Gastrocnemius medialis (tissue), 4 donors: ENCODE measurements around the gene STAM. TPM values are rescaled to one million over a fixed set of nuclear protein-coding genes. Genes with fewer than 3 reads are reported as not detected.

ENCODE experiments used
- ATAC-seq, 2 donors: fragments of 150-250 bp; one replicate each; pipeline ENCODE4 v1.9.1; 2016
- DNase-seq, 2 donors: peaks; one replicate each; pipeline ENCODE4 v3.0.0-alpha.2; 2019
- H3K27ac ChIP-seq, 4 donors: fragments of 200-600 bp; sonication (generic); 1 replicate in 1 of 4; 2 replicates in 3 of 4; pipeline ENCODE4 v1.5.1; 2016 to 2018; ENCODE audit warnings: mild to moderate bottlenecking in 2 of 4, moderate library complexity in 1 of 4
- H3K27me3 ChIP-seq, 3 donors: fragments of 200-600 bp; sonication (generic) in 2 of 3; 1 replicate in 1 of 3; 2 replicates in 2 of 3; pipeline versions ENCODE4 v1.5.1 to v1.6.0; 2016 to 2019; ENCODE audit warnings: mild to moderate bottlenecking in 1 of 3, moderate library complexity in 1 of 3
- H3K36me3 ChIP-seq, 2 donors: fragments of 200-600 bp; sonication (generic) in 1 of 2; one replicate each; pipeline ENCODE4 v1.5.1; 2017 to 2018
- H3K4me1 ChIP-seq, 2 donors: fragments of 200-600 bp; sonication (generic) in 1 of 2; one replicate each; pipeline ENCODE4 v1.5.1; 2016 to 2017; ENCODE audit warnings: mild to moderate bottlenecking in 2 of 2
- H3K4me3 ChIP-seq, 4 donors: fragments of 200-600 bp; sonication (generic) in 3 of 4; 1 replicate in 1 of 4; 2 replicates in 3 of 4; pipeline ENCODE4 v1.5.1; 2016 to 2019; ENCODE audit warnings: mild to moderate bottlenecking in 2 of 4
- H3K9me3 ChIP-seq, 3 donors: fragments of 200-600 bp; sonication (generic) in 2 of 3; 1 replicate in 1 of 3; 2 replicates in 2 of 3; pipeline ENCODE4 v1.5.1; 2016 to 2019
- POLR2A ChIP-seq, 2 donors: fragments of 450-650 bp; IDR thresholded peaks; one replicate each; pipeline ENCODE4 v1.6.1; 2017; ENCODE audit warnings: antibody characterized with exemption in 2 of 2, mild to moderate bottlenecking in 2 of 2, moderate library complexity in 2 of 2
- in situ Hi-C, 4 donors: fragments of 200-750 bp; cut with MboI; loops; one replicate each; pipeline versions ENCODE4 v1.15.0 to v1.8.0; 2017; ENCODE audit warnings: low sequenced_read_pairs in 4 of 4
- intact Hi-C: fragments of 100-400 bp; cut with DNase I; formaldehyde crosslinking; loops from one replicate; pipeline ENCODE4 v1.15.1; 2023; ENCODE audit warnings: low total_unique reads
- total RNA-seq, 4 donors: library from RNA; depleted of rRNA; stranded (reverse); fragments of >200 nt; gene quantifications; one replicate each; pipeline versions ENCODE4 v1.1.0 to v1.2.3, GENCODE V29; 2016
- TF ChIP-seq, protein P1 (sequence below), 5 experiments: fragments of 450-650 bp in 3 of 5; fragments of 200-600 bp in 2 of 5; sonication (generic) in 2 of 5; IDR thresholded peaks in 4 of 5; conservative IDR thresholded peaks in 1 of 5; 1 replicate in 4 of 5; 2 replicates in 1 of 5; pipeline ENCODE4 v1.5.1; 2016 to 2019; ENCODE audit warnings: antibody characterized with exemption in 5 of 5, mild to moderate bottlenecking in 3 of 5, moderate library complexity in 3 of 5

The STAM gene
- total RNA-seq, 4 donors from 2014 or later, result 28.6 to 52.0 (median 35.2) TPM

DNA sequence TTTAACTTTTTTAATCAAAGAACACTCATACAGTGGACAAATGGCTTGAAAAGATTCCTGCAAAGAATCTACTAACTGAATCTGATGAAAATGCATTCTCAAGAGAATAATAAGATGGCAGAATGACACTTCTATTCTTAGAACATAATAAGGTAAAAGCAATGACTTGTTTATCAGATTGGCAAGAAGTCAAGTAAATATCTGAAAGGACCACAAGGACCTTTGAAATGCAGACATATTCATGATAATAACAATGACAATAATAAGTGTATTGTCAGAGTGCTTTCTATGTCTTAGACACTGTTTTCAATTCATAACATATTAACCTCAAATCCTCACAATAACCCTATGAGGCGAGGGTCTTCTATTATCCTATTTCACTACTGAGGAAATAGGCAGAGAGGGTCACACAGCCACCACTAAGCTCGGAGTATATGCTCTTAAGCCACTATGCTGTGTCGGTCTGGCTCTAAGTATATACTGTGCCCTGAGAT is 37.4 kb upstream of the STAM start:
- ATAC-seq (no peak), DNase-seq (no peak)
- H3K9me3 ChIP-seq, result no peaks in the 10 kb centered on the region
- H3K27ac ChIP-seq, result no peak overlapping the region
- in situ Hi-C loops (loop anchor here (5.0 to 25.0 kb wide), 4 partner anchors 136 to 606 kb away; no protein-coding TSS in a partner anchor), intact Hi-C loops (loop anchor here (1.0 kb wide), 2 partner anchors 137 to 266 kb away; no protein-coding TSS in a partner anchor)
- H3K27me3 ChIP-seq, result no peaks in the 10 kb centered on the region
- TF ChIP-seq POLR2A (IDR thresholded peaks at IDR 0.05), result no peak
- TF ChIP-seq, protein P1, sequence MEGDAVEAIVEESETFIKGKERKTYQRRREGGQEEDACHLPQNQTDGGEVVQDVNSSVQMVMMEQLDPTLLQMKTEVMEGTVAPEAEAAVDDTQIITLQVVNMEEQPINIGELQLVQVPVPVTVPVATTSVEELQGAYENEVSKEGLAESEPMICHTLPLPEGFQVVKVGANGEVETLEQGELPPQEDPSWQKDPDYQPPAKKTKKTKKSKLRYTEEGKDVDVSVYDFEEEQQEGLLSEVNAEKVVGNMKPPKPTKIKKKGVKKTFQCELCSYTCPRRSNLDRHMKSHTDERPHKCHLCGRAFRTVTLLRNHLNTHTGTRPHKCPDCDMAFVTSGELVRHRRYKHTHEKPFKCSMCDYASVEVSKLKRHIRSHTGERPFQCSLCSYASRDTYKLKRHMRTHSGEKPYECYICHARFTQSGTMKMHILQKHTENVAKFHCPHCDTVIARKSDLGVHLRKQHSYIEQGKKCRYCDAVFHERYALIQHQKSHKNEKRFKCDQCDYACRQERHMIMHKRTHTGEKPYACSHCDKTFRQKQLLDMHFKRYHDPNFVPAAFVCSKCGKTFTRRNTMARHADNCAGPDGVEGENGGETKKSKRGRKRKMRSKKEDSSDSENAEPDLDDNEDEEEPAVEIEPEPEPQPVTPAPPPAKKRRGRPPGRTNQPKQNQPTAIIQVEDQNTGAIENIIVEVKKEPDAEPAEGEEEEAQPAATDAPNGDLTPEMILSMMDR (IDR thresholded peaks at IDR 0.05 in 4 of 5, conservative IDR thresholded peaks at IDR 0.05 in 1 of 5), result no peak
- H3K4me3 ChIP-seq, result no peak overlapping the region
- no peaks in the 10 kb centered on the region for H3K36me3 ChIP-seq
- no peaks in the 10 kb centered on the region for H3K4me1 ChIP-seq

DNA sequence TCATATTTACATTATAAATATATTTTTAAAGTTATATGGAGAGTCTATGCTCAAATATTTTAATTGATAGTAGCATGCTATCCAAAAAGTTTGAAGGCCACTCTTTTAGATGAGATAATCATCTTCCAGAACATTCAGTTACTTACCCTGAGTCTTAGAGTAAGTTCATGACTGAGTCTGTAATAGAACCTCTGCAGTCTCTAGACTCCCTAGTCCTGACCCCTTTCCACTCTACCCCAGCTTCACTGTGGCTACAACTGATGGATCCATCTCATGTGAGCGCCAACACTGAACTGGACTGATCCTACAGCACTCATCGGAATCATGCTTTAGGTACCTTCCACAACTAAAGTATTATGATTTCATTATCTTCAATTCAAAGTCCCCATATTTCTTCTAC is 36.9 kb upstream of the STAM start:
- no peak for TF ChIP-seq POLR2A (IDR thresholded peaks at IDR 0.05)
- TF ChIP-seq, protein P1 (IDR thresholded peaks at IDR 0.05 in 4 of 5, conservative IDR thresholded peaks at IDR 0.05 in 1 of 5), result no peak
- intact Hi-C loops, result loop anchor here (1.0 kb wide), 2 partner anchors 136 to 265 kb away; no protein-coding TSS in a partner anchor
- no peak overlapping the region for H3K27ac ChIP-seq
- no peak for ATAC-seq
- no peaks in the 10 kb centered on the region for H3K9me3 ChIP-seq
- no peaks in the 10 kb centered on the region for H3K27me3 ChIP-seq
- in situ Hi-C loops, result loop anchor here (5.0 to 25.0 kb wide), 4 partner anchors 135 to 605 kb away; no protein-coding TSS in a partner anchor
- no peaks in the 10 kb centered on the region for H3K4me1 ChIP-seq
- no peak overlapping the region for H3K4me3 ChIP-seq
- DNase-seq, result no peak
- H3K36me3 ChIP-seq, result no peaks in the 10 kb centered on the region

DNA sequence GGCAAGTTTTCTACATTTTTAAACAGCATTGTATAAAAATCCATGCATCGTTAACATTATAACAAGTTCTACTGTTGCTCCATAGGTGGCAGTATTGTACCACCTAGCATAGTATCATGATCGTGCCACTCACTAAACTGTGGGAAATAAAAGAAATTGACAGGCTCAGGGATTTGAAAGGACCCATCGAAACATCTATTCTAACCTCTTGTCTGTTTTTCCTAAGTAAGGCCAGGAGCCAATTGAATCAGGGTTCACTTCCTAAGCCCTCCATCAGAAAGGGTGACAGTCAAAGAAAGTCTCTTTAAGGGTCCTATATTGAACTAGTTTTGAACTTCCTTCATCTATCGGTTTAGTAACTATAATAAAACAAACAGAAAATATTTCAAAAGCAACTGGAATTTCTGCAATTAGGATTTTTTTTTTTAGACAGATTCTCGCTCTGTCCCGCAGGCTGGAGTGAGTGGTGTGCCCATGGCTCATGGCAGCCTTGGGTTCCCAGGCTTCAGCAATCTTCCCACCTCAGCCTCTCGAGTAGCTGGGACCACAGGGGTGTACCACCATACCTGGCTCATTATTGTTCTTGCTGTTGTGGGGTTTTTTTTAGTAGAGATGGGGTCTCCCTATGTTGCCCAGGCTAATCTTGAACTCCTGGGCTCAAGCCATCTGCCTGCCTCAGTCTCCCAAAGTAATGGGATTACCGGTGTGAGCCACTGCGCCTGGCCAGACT is 36.2 kb upstream of the STAM start:
- DNase-seq, result no peak
- Histone ChIP-seq H3K4me1 (no peaks in the 10 kb centered on the region), H3K9me3 (no peaks in the 10 kb centered on the region), H3K27ac (no peak overlapping the region), H3K36me3 (no peaks in the 10 kb centered on the region), H3K27me3 (no peaks in the 10 kb centered on the region), H3K4me3 (no peak overlapping the region)
- TF ChIP-seq POLR2A (IDR thresholded peaks at IDR 0.05), result no peak
- TF ChIP-seq, protein P1 (IDR thresholded peaks at IDR 0.05 in 4 of 5, conservative IDR thresholded peaks at IDR 0.05 in 1 of 5), result peak; percentile 64 to 94 (median 90)
- intact Hi-C loops (loop anchor here (1.0 kb wide), 2 partner anchors 136 to 265 kb away; no protein-coding TSS in a partner anchor), in situ Hi-C loops (loop anchor here (5.0 to 25.0 kb wide), 4 partner anchors 135 to 605 kb away; no protein-coding TSS in a partner anchor)
- ATAC-seq, result peak; percentile 91 to 92

DNA sequence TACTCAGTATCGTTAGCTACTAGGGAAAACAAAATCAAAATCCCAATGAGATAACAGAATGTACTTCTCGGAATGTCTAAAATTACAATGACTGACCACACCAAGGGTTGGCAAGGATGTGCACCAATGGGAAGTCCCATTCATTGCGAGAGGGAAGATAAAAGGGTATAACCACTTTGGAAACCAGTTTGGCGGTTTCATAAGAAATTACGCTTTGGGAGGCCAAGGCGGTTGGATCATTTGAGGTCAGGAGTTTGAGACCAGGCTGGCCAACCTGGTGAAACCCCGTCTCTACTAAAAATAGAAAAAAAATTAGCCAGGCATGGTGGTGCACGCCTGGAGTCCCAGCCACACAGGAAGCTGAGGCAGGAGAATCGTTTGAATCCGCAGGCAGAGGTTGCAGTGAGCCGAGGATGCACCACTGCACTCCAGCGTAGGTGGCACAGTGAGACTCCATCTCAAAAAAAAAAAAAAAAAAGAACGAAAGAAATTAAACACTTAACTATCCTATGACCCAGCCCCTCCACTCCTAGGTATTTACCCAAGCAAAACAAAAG is 34.4 kb upstream of the STAM start:
- intact Hi-C loops (no loop called here), in situ Hi-C loops (loop anchor here (5.0 to 25.0 kb wide), 4 partner anchors 133 to 603 kb away; no protein-coding TSS in a partner anchor)
- H3K27me3 ChIP-seq, result no peaks in the 10 kb centered on the region
- H3K4me1 ChIP-seq, result no peaks in the 10 kb centered on the region
- no peak overlapping the region for H3K27ac ChIP-seq
- TF ChIP-seq, protein P1 (IDR thresholded peaks at IDR 0.05 in 4 of 5, conservative IDR thresholded peaks at IDR 0.05 in 1 of 5), result no peak
- TF ChIP-seq POLR2A (IDR thresholded peaks at IDR 0.05), result no peak
- no peak overlapping the region for H3K4me3 ChIP-seq
- no peaks in the 10 kb centered on the region for H3K36me3 ChIP-seq
- DNase-seq (no peak), ATAC-seq (no peak)
- H3K9me3 ChIP-seq, result no peaks in the 10 kb centered on the region
